ENCODE measurements around the gene EIF3L. TPM values are rescaled to one million over a fixed set of nuclear protein-coding genes. Genes with fewer than 3 reads are reported as not detected.

The EIF3L gene
- total RNA-seq, 6 donors from 2014 or later = 130 to 418 (median 248) TPM

DNA sequence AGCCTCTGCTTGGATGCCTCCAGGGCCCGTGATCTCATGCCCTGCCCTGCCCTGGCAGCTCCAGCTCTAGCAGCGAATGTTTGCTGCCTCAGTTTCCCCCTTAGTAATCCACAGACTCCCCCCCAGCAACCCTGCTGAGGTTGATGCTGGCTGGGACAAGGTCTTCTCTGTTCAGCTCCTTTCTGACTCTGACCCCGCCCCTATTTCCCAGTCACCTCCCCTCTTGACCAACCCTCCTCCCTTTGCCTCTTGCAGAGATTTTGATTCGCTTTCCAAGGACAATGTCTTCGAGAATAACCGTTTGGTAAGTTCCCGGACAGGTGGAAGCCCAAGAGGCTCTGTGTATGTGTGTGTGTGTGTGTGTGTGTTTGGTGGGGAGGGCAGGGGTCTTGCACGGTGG, 62.5 kb downstream of the EIF3L start:
- H3K27ac ChIP-seq = peak overlapping the region in 3 of 4 donors; percentile 15 to 54 (median 24)
- DNase-seq (no peak), ATAC-seq (ENCODE audit: low FRiP score in 2 of 2) (no peak)
- no peak overlapping the region for H3K4me3 ChIP-seq
- H3K4me1 ChIP-seq = peaks cover 10 to 48% (median 20%) of the 10 kb centered on the region in 4 donors
- WGBS, 2 donors = 75 to 82% methylated on average over 8 of the region's 8 CpGs
- no peak for TF ChIP-seq POLR2AphosphoS5 (IDR thresholded peaks at IDR 0.05)
- TF ChIP-seq EP300 (IDR thresholded peaks at IDR 0.05) = no peak
- no peak for TF ChIP-seq POLR2A (IDR thresholded peaks at IDR 0.05)
- TF ChIP-seq, protein P1, sequence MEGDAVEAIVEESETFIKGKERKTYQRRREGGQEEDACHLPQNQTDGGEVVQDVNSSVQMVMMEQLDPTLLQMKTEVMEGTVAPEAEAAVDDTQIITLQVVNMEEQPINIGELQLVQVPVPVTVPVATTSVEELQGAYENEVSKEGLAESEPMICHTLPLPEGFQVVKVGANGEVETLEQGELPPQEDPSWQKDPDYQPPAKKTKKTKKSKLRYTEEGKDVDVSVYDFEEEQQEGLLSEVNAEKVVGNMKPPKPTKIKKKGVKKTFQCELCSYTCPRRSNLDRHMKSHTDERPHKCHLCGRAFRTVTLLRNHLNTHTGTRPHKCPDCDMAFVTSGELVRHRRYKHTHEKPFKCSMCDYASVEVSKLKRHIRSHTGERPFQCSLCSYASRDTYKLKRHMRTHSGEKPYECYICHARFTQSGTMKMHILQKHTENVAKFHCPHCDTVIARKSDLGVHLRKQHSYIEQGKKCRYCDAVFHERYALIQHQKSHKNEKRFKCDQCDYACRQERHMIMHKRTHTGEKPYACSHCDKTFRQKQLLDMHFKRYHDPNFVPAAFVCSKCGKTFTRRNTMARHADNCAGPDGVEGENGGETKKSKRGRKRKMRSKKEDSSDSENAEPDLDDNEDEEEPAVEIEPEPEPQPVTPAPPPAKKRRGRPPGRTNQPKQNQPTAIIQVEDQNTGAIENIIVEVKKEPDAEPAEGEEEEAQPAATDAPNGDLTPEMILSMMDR (IDR thresholded peaks at IDR 0.05) = no peak
- no peaks in the 10 kb centered on the region for H3K9me3 ChIP-seq
- H3K36me3 ChIP-seq = peaks cover 2 to 32% (median 25%) of the 10 kb centered on the region in 4 donors
- H3K27me3 ChIP-seq = no peaks in the 10 kb centered on the region

DNA sequence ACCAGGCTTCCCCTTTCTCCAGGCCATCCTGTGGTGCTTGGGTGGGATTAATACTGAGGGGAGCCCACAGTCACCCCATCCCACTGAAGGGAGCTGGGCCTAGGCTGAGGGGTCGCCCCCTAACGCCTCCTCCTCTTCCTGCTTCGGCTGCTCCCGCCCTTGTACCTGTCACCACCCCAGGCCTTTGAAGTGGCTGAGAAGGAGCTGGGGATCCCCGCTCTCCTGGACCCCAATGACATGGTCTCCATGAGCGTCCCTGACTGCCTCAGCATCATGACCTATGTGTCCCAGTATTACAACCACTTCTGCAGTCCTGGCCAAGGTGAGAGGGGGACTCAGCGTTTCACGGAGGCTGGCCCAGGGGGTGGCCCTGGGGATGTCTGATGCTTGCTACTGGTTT, 63.0 kb downstream of the EIF3L start:
- WGBS, 2 donors = 86 to 88% methylated on average over 4 to 8 of the region's 8 CpGs
- H3K9me3 ChIP-seq = no peaks in the 10 kb centered on the region
- H3K4me3 ChIP-seq = no peak overlapping the region
- H3K36me3 ChIP-seq = peaks cover 7 to 36% (median 28%) of the 10 kb centered on the region in 4 donors
- DNase-seq = no peak
- peak overlapping the region in 3 of 4 donors; percentile 15 to 32 (median 24) for H3K27ac ChIP-seq
- peak in 1 of 2 donors; percentile 15 for ATAC-seq (ENCODE audit: low FRiP score in 2 of 2)
- peaks cover 10 to 43% (median 15%) of the 10 kb centered on the region in 4 donors for H3K4me1 ChIP-seq
- H3K27me3 ChIP-seq = no peaks in the 10 kb centered on the region
- TF ChIP-seq, protein P1 (IDR thresholded peaks at IDR 0.05) = no peak
- TF ChIP-seq POLR2AphosphoS5 (IDR thresholded peaks at IDR 0.05) (no peak), EP300 (IDR thresholded peaks at IDR 0.05) (no peak), POLR2A (IDR thresholded peaks at IDR 0.05) (no peak)

DNA sequence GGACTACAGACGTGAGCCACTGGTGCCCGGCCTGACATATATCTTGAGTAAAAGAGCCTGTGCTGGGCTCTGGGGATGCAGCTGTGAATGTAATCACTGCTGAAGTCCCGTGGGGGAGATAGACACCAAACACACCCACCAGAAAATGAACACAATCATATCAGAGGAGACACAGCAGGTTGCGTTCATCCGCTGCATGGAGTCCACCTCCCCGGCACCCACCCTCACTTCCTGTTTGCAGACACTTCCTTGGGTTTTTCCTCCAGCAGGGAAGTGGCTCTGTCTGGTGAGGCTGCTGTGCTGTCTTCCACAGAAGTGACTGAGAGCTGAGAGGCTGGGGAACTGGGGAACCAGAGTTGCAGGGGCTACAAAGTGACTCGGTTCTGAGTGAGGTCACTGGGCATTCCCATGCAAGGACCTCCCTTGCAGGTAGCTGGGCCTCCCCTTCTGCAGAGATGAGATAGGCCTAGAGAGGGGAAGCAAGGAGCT, 64.1 kb downstream of the EIF3L start:
- no peak for DNase-seq
- no peak for ATAC-seq (ENCODE audit: low FRiP score in 2 of 2)
- H3K4me3 ChIP-seq = no peak overlapping the region
- TF ChIP-seq EP300 (IDR thresholded peaks at IDR 0.05) = no peak
- TF ChIP-seq POLR2AphosphoS5 (IDR thresholded peaks at IDR 0.05) = peak in 1 of 2 donors; percentile 69
- TF ChIP-seq POLR2A (IDR thresholded peaks at IDR 0.05) = no peak
- TF ChIP-seq, protein P1 (IDR thresholded peaks at IDR 0.05) = no peak
- no peaks in the 10 kb centered on the region for H3K9me3 ChIP-seq
- peaks cover 7 to 34% (median 9%) of the 10 kb centered on the region in 4 donors for H3K4me1 ChIP-seq
- H3K27me3 ChIP-seq = no peaks in the 10 kb centered on the region
- peak overlapping the region in 3 of 4 donors; percentile 12 to 46 (median 42) for H3K27ac ChIP-seq
- peaks cover 8 to 46% (median 35%) of the 10 kb centered on the region in 4 donors for H3K36me3 ChIP-seq
- WGBS, 2 donors = 66 to 77% methylated on average over 4 to 7 of the region's 7 CpGs

DNA sequence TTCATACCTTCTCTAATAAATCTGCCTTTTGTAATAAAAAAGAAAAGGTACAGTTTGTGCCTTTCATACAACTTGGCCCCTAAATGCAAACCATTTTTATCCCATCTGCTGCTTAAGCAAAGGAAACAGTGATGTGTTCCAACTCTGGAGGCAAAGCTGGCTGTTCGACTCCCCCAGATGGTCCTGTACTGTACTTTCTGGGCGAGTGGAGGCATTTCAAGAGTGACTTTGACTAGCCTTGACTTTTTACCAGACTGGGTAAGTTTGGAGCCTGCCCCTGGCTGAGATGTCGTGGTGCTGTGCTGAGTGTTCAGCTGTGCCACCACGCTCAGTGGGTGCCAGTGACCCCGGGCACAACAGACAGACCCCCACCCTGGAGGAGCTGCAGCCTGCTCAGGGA, 67.1 kb downstream of the EIF3L start:
- DNase-seq (no peak), ATAC-seq (ENCODE audit: low FRiP score in 2 of 2) (no peak)
- H3K4me3 ChIP-seq = no peak overlapping the region
- no peak overlapping the region for H3K27ac ChIP-seq
- H3K36me3 ChIP-seq = peaks cover 13 to 62% (median 49%) of the 10 kb centered on the region in 4 donors
- TF ChIP-seq EP300 (IDR thresholded peaks at IDR 0.05) = no peak
- TF ChIP-seq, protein P1 (IDR thresholded peaks at IDR 0.05) = no peak
- TF ChIP-seq POLR2AphosphoS5 (IDR thresholded peaks at IDR 0.05) = no peak
- TF ChIP-seq POLR2A (IDR thresholded peaks at IDR 0.05) = no peak
- H3K4me1 ChIP-seq = peaks cover 6 to 36% (median 12%) of the 10 kb centered on the region in 4 donors
- H3K9me3 ChIP-seq = no peaks in the 10 kb centered on the region
- H3K27me3 ChIP-seq = no peaks in the 10 kb centered on the region
- 92 to 94% methylated on average over 4 to 5 of the region's 5 CpGs for WGBS, 2 donors
